ENCODE measurements around the gene TBATA.

Gene TBATA

GRCh38 chr10:70785190-70785589 lies at the start of gene TBATA:
TSS of gene TBATA (minus strand) at chr10:70785377. CDS start at chr10:70783379, 1,998 bp downstream.
- peak; percentile 21 for DNase-seq

DNA sequence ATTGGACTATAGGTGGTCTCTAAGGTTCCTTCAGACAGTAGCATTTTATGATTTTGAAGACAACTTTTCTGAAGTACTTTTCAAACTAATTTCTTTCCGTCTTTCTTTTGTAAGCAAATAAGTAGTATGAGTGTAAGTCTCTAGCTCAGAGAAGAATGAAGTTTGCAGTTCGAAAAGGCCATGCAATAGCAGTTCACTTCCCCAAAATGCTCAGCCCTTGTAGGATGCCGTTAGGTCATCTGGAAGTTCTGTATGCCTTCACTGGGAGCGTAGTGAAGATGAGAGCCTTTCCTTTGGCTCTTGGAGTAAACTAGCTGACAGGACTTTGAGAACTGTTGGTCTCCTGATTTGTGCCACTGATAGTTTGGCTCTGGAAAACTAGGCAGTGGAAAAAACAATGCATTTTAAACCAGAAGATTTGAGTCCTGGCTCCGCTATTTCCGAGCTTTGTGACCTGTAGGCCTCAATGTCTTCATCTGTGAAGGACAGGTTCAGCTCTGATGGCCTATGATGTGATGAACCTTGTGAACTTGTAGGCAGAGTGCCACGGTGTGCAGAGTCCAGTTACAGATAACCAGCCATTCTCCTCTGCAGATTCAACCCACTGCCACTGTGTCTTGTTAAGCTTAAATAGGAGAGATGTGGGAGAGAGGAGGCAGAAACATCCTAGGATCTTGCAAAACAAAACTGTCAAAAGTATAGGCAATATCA lies 49.4 kb upstream of the TBATA start:
- DNase-seq: no peak

- DNase-seq: no peak
Observed at GRCh38 chr10:70834021-70834420, 48.8 kb upstream of the TBATA start.

DNA sequence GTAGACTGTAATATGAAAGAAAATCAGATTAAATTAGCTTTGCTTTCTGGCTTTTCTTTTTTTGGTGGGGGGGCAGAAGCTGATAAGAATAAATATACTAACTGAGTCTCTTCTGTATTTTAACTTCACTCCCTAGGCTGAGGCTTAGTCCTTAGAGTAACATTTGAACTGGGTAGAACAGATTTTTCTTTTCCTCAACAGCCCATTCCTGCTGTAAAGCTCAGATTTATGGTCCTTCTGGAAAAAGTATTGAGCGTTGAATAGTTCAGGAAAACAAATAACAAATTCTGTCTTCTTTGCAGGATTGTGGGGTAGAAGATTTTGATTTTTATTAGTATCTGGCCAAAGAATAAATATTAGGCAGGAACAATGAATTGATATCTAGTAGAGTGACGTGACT lies 48.4 kb upstream of the TBATA start:
- no peak for DNase-seq

DNA sequence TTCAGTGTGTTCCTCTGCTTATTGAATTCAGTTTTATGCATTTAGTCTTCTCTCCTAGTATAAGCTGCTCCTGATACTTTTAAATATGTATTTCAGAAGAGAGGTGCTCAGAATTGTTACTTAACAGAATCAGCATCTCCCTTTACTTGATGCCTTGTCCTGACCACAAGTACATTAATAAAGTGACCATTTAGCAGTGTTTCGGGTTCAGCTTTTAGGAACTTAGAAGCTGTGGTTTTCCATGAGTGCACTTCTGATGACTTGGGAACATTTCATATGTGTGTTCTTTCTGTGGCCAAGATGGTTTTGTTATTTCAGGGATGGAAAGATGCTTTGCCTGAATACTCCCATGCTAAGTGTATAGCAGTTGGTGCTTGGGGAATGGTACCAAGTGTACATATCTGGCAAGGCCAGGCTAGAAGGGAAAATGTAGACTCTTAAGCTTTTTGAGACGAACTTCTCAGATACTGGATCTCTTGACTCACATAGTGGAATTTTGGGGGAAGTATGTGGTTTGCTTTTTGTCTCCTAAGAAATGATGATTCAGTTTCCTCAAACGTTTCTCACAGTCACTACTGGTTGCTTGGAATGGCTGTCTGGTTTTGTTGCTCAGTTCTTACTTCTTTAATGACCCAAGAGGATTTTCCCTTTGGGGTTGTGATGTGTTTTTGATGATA lies 47.8 kb upstream of the TBATA start:
- no peak for DNase-seq

GRCh38 chr10:70832221-70832620 lies 47.0 kb upstream of the TBATA start:
- DNase-seq: no peak

- no peak for DNase-seq
Observed at GRCh38 chr10:70830164-70830563, 45.0 kb upstream of the TBATA start.

DNA sequence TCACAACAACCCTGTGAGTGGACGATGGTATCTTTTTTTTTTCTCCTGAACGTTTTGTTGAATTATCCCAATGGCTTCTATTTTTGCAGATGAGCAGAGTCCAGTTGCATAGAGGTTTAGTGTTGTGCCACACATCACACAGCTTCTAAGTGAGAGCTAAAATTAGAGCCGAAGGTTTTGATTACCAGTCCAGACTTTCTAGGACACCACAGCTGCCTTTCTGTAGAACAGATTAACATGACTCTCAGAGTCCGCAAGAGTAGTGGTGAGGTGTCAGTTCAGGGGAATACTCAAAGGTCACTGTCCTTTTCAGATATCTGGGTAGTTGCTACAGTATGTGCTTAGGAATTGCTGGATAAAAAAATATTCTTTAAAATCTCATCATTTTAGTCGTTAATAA lies 44.4 kb upstream of the TBATA start:
- DNase-seq: no peak

DNA sequence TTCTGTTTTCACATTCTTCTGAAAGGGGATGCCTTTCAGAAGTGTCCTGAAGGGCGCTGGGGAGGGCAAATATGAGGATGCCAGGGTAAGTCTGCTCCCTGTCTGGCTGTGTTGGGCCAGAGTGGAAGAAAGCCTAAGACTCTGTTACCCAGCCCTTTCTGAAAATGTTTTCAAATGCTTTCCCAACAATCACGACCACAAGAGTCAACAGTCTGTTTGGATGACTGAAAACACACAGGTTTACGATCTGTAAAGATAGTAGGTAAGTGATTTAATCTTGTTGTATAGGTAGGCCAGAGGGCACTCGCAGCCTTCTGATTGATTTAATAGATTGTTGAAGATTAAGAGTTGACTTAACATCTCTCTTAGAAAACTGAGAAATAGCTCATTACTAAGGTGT lies 43.7 kb upstream of the TBATA start:
- no peak for DNase-seq

GRCh38 chr10:70827086-70827757 lies 42.0 kb upstream of the TBATA start:
- no peak for DNase-seq

GRCh38 chr10:70822076-70822820 lies 37.1 kb upstream of the TBATA start:
- no peak for DNase-seq

DNA sequence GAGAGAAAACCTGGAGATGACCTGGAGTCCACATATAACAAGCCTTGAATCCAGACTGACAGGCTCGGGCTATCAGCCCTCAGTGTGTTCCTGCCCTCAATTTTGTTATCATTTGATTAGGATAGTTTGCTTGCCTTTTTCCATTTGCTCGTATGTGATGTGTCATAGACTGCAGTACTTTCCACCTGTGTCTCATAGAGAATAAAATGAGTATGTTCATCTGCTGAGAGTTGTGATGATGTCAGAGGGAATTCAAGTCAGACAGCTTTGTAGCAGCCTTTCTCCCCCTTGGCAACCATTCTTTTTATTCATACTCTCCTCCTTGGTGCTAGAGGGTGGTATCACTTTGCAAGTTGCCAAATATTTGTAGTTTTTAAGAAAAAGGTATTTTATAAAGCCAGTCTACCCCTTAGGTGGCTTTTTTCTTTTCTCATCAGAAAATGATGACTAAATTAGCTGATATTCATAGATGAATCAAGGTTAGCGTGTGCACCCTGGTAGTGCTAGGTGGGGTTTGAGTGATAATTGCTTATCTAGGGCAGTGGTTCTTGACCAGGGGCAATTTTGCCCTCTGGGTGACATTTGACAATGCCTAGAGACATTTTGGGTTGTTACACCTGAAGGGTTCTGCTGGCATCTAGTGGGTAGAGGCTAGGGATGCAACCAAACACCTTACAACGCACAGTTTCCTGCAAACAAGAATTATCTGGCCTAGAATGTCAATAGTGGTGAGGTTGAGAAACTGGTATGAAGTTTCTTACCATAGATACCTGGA lies 36.0 kb upstream of the TBATA start:
- no peak for DNase-seq

DNA sequence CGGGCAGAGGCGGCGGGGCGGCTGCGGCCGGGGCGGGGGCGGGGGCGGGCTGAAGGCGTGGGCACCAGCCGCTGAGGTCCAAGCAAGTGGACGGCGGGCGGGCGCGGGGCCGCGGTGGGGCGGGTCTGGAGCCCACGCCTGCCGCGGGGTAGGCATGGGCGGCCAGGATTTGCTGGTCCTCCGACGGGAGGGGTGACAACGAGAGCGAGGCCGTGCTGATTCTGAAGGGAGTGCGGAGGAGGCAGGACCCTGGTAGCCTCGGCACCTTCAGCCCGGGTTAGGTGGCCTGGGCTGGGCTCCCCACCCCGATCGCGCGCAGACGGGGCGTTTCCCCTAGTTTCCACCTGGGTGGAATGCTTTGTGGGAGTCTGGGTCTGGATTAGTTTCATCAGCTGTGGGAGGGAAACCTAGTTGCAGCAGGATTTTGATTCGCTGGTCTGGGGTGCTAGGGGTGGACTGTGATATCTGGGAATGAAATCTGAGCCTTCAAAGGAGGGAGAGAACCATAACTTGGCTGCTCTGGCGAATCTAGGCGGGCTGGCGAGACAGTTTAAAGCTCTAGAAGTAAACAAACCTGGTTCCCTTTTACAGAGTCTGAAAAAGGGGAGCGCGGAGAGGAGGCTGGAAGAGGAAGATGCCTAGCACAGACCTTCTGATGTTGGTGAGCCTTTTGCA lies 31.2 kb upstream of the TBATA start:
- peak; percentile 29 for DNase-seq

GRCh38 chr10:70815504-70816219 lies 30.5 kb upstream of the TBATA start, which contains the start of gene SGPL1:
TSS of gene SGPL1 (plus strand) at chr10:70815948. CDS start at chr10:70816854, 906 bp downstream.
- peak; percentile 61 for DNase-seq

GRCh38 chr10:70814126-70814525 lies 28.9 kb upstream of the TBATA start:
- no peak for DNase-seq

DNA sequence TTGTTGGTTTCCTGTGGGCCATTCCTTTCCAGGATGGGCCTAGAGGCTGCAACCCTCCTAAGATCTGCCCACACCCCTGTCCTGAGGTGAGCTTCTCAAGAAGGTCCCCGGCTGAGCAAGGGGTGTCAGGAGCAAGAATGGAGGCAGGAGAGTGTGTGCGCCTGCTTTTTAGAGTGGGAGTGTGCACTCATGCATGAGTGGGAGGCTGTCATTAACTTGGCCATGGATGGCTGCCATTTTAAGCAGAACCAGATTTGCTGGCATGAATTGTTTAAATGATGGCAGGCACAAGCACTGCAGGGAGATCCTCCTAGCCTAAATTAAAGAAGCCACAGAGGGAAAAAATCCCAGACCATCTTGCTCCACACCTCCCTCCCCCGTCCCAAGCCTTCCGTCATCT lies 27.6 kb upstream of the TBATA start:
- DNase-seq: no peak

DNA sequence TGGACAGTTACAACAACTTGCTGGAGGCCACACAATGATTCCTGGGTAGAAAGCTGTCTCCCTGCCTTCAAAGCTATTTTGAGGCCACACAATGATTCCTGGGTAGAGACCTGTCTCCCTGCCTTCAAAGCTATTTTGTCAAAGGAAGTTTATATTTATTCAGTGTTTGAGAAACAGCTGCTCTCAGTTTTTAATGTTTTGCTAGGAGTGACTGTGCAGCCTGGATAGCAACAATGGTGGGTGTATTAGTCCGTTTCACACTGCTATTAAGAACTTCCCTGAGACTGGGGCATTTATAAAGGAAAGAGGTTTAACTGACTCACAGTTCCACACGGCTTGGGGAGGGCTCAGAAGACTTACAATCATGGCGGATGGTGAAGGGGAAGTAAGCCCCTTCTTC lies 26.7 kb upstream of the TBATA start:
- no peak for DNase-seq

- DNase-seq: no peak
Observed at GRCh38 chr10:70810967-70811366, 25.8 kb upstream of the TBATA start.

- no peak for DNase-seq
Observed at GRCh38 chr10:70809726-70810125, 24.5 kb upstream of the TBATA start.

DNA sequence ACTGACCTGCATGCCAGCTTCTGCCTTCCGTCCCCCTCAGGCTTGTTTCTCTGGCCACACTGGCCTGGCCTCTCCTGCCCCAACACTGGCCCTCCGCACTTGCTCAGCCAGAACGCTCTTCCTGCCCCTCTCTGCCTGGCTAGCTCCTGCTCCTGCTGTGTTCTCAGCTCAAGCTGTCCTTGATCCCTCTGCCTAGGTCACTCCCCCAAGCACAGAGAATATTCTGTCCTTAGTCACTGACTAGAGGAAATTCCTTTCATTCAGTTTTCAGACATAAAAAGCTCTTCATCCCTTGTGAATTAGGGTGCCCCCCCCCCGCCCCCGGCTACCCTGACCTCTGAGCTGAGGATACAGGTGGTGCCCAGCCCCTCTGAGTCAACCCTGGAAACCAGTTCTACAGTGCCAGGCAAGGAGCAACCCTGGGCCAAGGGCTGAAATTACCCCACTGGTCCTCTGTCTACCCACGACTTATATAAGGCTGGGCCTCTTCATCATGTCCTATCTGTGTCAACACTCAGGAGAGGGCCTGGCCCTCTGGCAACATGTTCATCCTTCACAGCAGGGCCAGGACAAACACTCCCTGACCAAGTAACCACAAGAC lies 23.9 kb upstream of the TBATA start:
- DNase-seq: no peak

- no peak for DNase-seq
Observed at GRCh38 chr10:70807556-70807955, 22.4 kb upstream of the TBATA start.

Measured in NK-92 treated with Interleukin-12 subunit alpha and Interleukin-12 subunit beta, amount 100 ng/mL, for 24 hours (cell line).